Endothelial cell of umbilical vein (primary cell): ENCODE results near the gene PARS2. TPM values are rescaled to one million over a fixed set of nuclear protein-coding genes. Genes with fewer than 3 reads are reported as not detected.

Experiments used
- BruUV-seq: library from RNA; stranded (reverse); fragments of 400-500 nt; replicated peaks from 2 replicates; lab custom pipeline; 2021; lab: Mats Ljungman, UMichigan
- CTCF ChIA-PET: fragments of 300-600, 350-600 bp; sonication (Branson Sonifier 250); formaldehyde crosslinking; loops from one replicate; lab custom pipeline; 2021; ENCODE audit warnings: antibody characterized with exemption, inconsistent platforms; lab: Charles Lee
- POLR2A ChIA-PET: fragments of 300-600, 350-600 bp; sonication (Branson Sonifier 250); formaldehyde crosslinking; loops from one replicate; lab custom pipeline; 2021; ENCODE audit warnings: antibody characterized with exemption, inconsistent platforms; lab: Charles Lee
- DNase-seq: peaks from one replicate; pipeline ENCODE4 v3.0.0-alpha.2; 2011; ENCODE audit warnings: low read depth, low spot score
- FAIRE-seq: peaks from 2 replicates; lab custom pipeline; 2011; peaks lifted over from hg19 to GRCh38; lab: Jason Lieb, UNC
- H2AFZ ChIP-seq: 2 replicates; pipeline ENCODE4 v1.6.0; 2012; ENCODE audit warnings: low read depth, low read length, control low read depth, inconsistent platforms
- H3K27ac ChIP-seq: 2 replicates; pipeline ENCODE4 v1.5.1; 2011; ENCODE audit warnings: low read depth, mild to moderate bottlenecking, control low read depth, low read length, moderate library complexity; ENCODE audit not compliant: insufficient read depth
- H3K27me3 ChIP-seq, 2 experiments: 2 replicates each; pipeline versions ENCODE4 v1.6.0 to v1.6.1; 2011; ENCODE audit warnings: low read length in 2 of 2, mixed read lengths in 1 of 2; ENCODE audit not compliant: control insufficient read depth in 2 of 2, insufficient read depth in 2 of 2
- H3K36me3 ChIP-seq, 2 experiments: 2 replicates in 1 of 2; 3 replicates in 1 of 2; pipeline ENCODE4 v1.5.1; 2011; ENCODE audit warnings: low read length in 2 of 2, mild to moderate bottlenecking in 1 of 2, moderate library complexity in 1 of 2; ENCODE audit not compliant: control insufficient read depth in 2 of 2, insufficient read depth in 2 of 2; ENCODE audit errors: extremely low read depth in 1 of 2
- H3K4me1 ChIP-seq: 3 replicates; pipeline ENCODE4 v1.5.1; 2011; ENCODE audit warnings: mild to moderate bottlenecking, low read length; ENCODE audit not compliant: control insufficient read depth, insufficient read depth; ENCODE audit errors: extremely low read depth
- H3K4me2 ChIP-seq: 2 replicates; pipeline ENCODE4 v1.6.1; 2011; ENCODE audit warnings: low read length, control low read depth, mixed read lengths; ENCODE audit not compliant: insufficient read depth
- H3K4me3 ChIP-seq, 3 experiments: fragments of 200-600 bp in 1 of 3; sonication (generic), shearing (Covaris generic) in 1 of 3; replicated peaks in 1 of 3; 2 replicates each; pipeline ENCODE4 v1.5.1; 2011 to 2016; ENCODE audit warnings: control low read depth in 3 of 3, low read length in 3 of 3, mild to moderate bottlenecking in 2 of 3, inconsistent platforms in 1 of 3, low read depth in 1 of 3, moderate library complexity in 1 of 3; ENCODE audit not compliant: insufficient read depth in 1 of 3
- H3K79me2 ChIP-seq: 2 replicates; pipeline ENCODE4 v1.6.0; 2012; ENCODE audit warnings: low read length, inconsistent platforms; ENCODE audit not compliant: control insufficient read depth, insufficient read depth
- H3K9ac ChIP-seq: replicated peaks from 2 replicates; pipeline ENCODE3; 2011; ENCODE audit warnings: low read length, control low read depth; ENCODE audit not compliant: insufficient read depth; ENCODE audit errors: extremely low read depth
- H3K9me1 ChIP-seq: replicated peaks from 3 replicates; pipeline ENCODE4 v1.6.0; 2011; ENCODE audit warnings: mild to moderate bottlenecking, low read length; ENCODE audit not compliant: control insufficient read depth, insufficient read depth; ENCODE audit errors: extremely low read depth
- H3K9me3 ChIP-seq: replicated peaks from 2 replicates; pipeline ENCODE4 v1.5.1; 2012; ENCODE audit warnings: low read length, inconsistent platforms; ENCODE audit not compliant: control insufficient read depth, insufficient read depth
- H4K20me1 ChIP-seq: replicated peaks from 2 replicates; pipeline ENCODE3; 2011; ENCODE audit warnings: mild to moderate bottlenecking, low read length; ENCODE audit not compliant: control insufficient read depth, insufficient read depth; ENCODE audit errors: extremely low read depth
- CTCF ChIP-seq, 2 donors: IDR thresholded peaks; 1 replicate in 1 of 2; 2 replicates in 1 of 2; pipeline ENCODE4 v1.5.1; 2011; ENCODE audit warnings: low read length in 2 of 2, mild to moderate bottlenecking in 2 of 2, moderate library complexity in 2 of 2, control low read depth in 1 of 2, inconsistent platforms in 1 of 2, low read depth in 1 of 2; ENCODE audit not compliant: insufficient read depth in 1 of 2; ENCODE audit errors: extremely low read depth in 1 of 2
- EZH2 ChIP-seq: IDR thresholded peaks from 2 replicates; pipeline ENCODE4 v1.6.1; 2012; ENCODE audit warnings: borderline replicate concordance, low read depth, mild to moderate bottlenecking, moderate library complexity, low read length, inconsistent platforms; ENCODE audit not compliant: severe bottlenecking
- FOS ChIP-seq: IDR thresholded peaks from 2 replicates; pipeline ENCODE4 v1.6.1; 2011; ENCODE audit warnings: mild to moderate bottlenecking, low read length, moderate library complexity, borderline replicate concordance; ENCODE audit not compliant: insufficient read depth
- GATA2 ChIP-seq: IDR thresholded peaks from 2 replicates; pipeline ENCODE4 v1.7.0; 2011; ENCODE audit warnings: low read depth, mild to moderate bottlenecking, moderate library complexity, mixed read lengths, low read length; ENCODE audit not compliant: insufficient read length, insufficient read depth
- JUN ChIP-seq: IDR thresholded peaks from 2 replicates; pipeline ENCODE4 v1.6.1; 2011; ENCODE audit warnings: borderline replicate concordance, low read depth; ENCODE audit not compliant: insufficient read length, insufficient read depth
- MAX ChIP-seq: IDR thresholded peaks from 2 replicates; pipeline ENCODE4 v1.6.1; 2011; ENCODE audit not compliant: insufficient read depth, insufficient read length
- MYC ChIP-seq: IDR thresholded peaks from one replicate; pipeline ENCODE4 v1.6.1; 2011; ENCODE audit warnings: mild to moderate bottlenecking, low read depth, low read length
- POLR2A ChIP-seq: IDR thresholded peaks from 2 replicates; pipeline ENCODE4 v1.6.1; 2012; ENCODE audit warnings: low read depth, mild to moderate bottlenecking, control low read depth, low read length
- POLR2AphosphoS5 ChIP-seq: IDR thresholded peaks from 2 replicates; pipeline ENCODE4 v1.6.1; 2012; ENCODE audit warnings: low read depth, mild to moderate bottlenecking, control low read depth, low read length, moderate library complexity; ENCODE audit not compliant: insufficient read depth
- dilution Hi-C: fragments of 300-500 bp; cut with MboI; formaldehyde crosslinking; loops from one replicate; pipeline ENCODE4 v1.15.0; 2019; ENCODE audit warnings: low sequenced_read_pairs; ENCODE audit not compliant: extremely low pct_ligation_motif_present
- intact Hi-C: fragments of 100-400 bp; cut with micrococcal nuclease; formaldehyde crosslinking; loops from one replicate; pipeline ENCODE4 v1.10.0; 2022
- polyA plus RNA-seq, 4 experiments: library from polyadenylated mRNA; depleted of rRNA in 3 of 4; stranded (reverse) in 3 of 4; unstranded in 1 of 4; fragments of >200 nt; gene quantifications; 2 replicates each; pipeline versions ENCODE4 v1.2.1 to v1.2.3, GENCODE V29; 2011 to 2012; ENCODE audit warnings: missing spikeins in 1 of 4
- total RNA-seq: library from RNA; stranded (reverse); gene quantifications from 2 replicates; pipeline ENCODE4 v1.2.3, GENCODE V29; 2021

Gene PARS2
- total and polyA plus RNA-seq, 2 donors (not counting 3 experiments of a cell fraction or from before 2014, with no cell fraction given), result 2.0 to 3.8 TPM

- H2AFZ ChIP-seq, result no peak overlapping the region
- no peak overlapping the region for H3K4me2 ChIP-seq
- H3K9ac ChIP-seq, result no peak overlapping the region
- H3K4me3 ChIP-seq, result no peak overlapping the region
- DNase-seq (no peak), FAIRE-seq (no peak)
- dilution Hi-C loops (no loop called here), intact Hi-C loops (no loop called here)
- no peaks in the 10 kb centered on the region for H3K9me1 ChIP-seq
- TF ChIP-seq EZH2, result no peak
- no peak for TF ChIP-seq GATA2
- TF ChIP-seq MAX, result no peak
- TF ChIP-seq CTCF (IDR thresholded peaks at IDR 0.05; ENCODE audit: extremely low read depth in 1 of 2, insufficient read depth in 1 of 2, low read depth in 1 of 2, low read length in 2 of 2), result no peak
- TF ChIP-seq POLR2A, result no peak
- TF ChIP-seq JUN, result no peak
- no peak for TF ChIP-seq FOS
- TF ChIP-seq MYC, result no peak
- no peak for TF ChIP-seq POLR2AphosphoS5
- POLR2A ChIA-PET, result no interaction called here
- H3K9me3 ChIP-seq, result no peaks in the 10 kb centered on the region
- no TSS peak for BruUV-seq
- no peaks in the 10 kb centered on the region for H3K4me1 ChIP-seq
- peaks cover 26 to 29% of the 10 kb centered on the region in 2 experiments for H3K27me3 ChIP-seq
- H3K36me3 ChIP-seq, result no peaks in the 10 kb centered on the region
- H3K27ac ChIP-seq, result no peak overlapping the region
- H3K79me2 ChIP-seq, result no peaks in the 10 kb centered on the region
- no peaks in the 10 kb centered on the region for H4K20me1 ChIP-seq
- CTCF ChIA-PET, result no interaction called here
Measured at GRCh38 chr1:54784066-54784465, 19.7 kb upstream of the PARS2 start.
